BE2C (cell line): ENCODE data around the gene NYNRIN.

ENCODE experiments used
- DNase-seq: peaks from one replicate; pipeline ENCODE4 v3.0.0-alpha.2; 2020
- H3K27me3 ChIP-seq: fragments of 250-450 bp; sonication (Bioruptor Pico); 2 replicates; pipeline ENCODE4 v1.5.1; 2020; ENCODE audit warnings: mild to moderate bottlenecking
- H3K36me3 ChIP-seq: fragments of 250-450 bp; sonication (Bioruptor Pico); 2 replicates; pipeline ENCODE4 v1.5.1; 2020; ENCODE audit warnings: mild to moderate bottlenecking
- H3K4me1 ChIP-seq: fragments of 250-450 bp; sonication (Bioruptor Pico); 2 replicates; pipeline ENCODE4 v1.5.1; 2020
- H3K4me3 ChIP-seq: 2 replicates; pipeline ENCODE4 v1.5.1; 2011; ENCODE audit warnings: low read depth, low read length
- H3K9me3 ChIP-seq: fragments of 250-450 bp; sonication (Bioruptor Pico); 2 replicates; pipeline ENCODE4 v1.5.1; 2020
- CTCF ChIP-seq: IDR thresholded peaks from 2 replicates; pipeline ENCODE4 v1.5.1; 2012; ENCODE audit warnings: mild to moderate bottlenecking, low read depth, low read length

The NYNRIN gene

GRCh38 chr14:24401810-24402702, 3.3 kb downstream of the NYNRIN start:
- no peak for TF ChIP-seq CTCF
- Histone ChIP-seq H3K36me3 (no peaks in the 10 kb centered on the region), H3K4me1 (peaks cover 3% of the 10 kb centered on the region; the same call in 1 of the 2 replicates), H3K9me3 (no peaks in the 10 kb centered on the region), H3K4me3 (no peak overlapping the region), H3K27me3 (no peaks in the 10 kb centered on the region)
- DNase-seq = no peak

DNA sequence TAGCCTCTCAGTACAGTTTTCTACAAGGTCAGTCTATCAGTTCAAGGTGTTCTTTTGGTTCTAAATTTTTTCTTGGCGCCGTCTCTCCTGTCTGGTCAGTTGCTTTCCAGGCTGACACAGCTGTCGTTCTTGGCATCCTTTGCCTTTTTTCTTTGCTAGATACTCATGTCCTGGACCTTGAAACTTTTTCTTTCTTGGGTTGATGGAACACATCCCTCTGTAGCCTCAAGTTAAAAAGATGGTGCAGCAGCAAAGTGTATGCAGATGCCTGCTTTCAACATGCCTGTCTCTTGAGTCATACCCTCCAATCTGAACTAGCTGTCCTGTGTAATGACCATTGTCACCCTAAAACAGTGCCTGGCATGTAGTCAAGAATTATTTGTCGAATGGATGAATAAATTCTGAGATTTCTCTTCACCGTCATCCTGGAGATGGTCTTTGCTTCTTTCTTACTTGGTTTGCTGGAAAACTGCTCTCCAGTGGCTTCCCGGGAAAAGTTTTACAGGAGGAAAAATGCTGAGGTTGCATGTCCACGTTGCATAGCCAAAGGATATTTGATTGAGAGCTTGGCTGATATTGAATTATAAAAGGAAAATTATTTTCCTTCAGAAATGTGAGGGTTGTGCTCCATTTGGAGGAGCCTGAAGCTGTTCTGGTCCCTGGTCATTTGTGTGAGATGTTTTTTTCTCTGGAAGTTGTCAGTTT, 4.6 kb downstream of the NYNRIN start:
- Histone ChIP-seq H3K27me3 (no peaks in the 10 kb centered on the region), H3K4me3 (no peak overlapping the region), H3K36me3 (no peaks in the 10 kb centered on the region), H3K9me3 (no peaks in the 10 kb centered on the region), H3K4me1 (peaks cover 3% of the 10 kb centered on the region; the same call in 1 of the 2 replicates)
- DNase-seq = no peak
- no peak for TF ChIP-seq CTCF

DNA sequence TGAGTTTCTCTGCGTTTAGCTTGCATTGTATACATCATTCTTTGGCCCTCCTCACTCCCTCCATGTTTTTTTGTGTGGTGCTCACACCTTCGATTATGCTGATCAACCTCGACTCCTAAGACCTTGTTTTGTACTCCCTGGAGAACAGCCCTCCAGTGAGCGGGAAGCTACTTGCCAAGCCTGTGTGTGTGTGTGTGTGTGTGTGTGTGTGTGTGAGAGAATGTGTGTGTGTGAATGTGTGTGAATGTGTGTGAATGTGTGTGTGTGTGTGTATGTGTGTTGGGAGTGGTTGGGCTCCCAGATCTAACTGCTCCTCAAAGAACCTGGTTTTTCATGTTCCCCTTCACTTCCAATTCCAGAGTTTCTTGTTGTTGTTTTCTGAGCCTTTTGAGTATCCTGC, 6.0 kb downstream of the NYNRIN start:
- Histone ChIP-seq H3K4me3 (no peak overlapping the region), H3K36me3 (no peaks in the 10 kb centered on the region)
- TF ChIP-seq CTCF = no peak

GRCh38 chr14:24406416-24406815, 7.6 kb downstream of the NYNRIN start:
- no peaks in the 10 kb centered on the region for H3K9me3 ChIP-seq
- DNase-seq = no peak
- no peaks in the 10 kb centered on the region for H3K36me3 ChIP-seq
- no peak for TF ChIP-seq CTCF
- no peaks in the 10 kb centered on the region for H3K4me1 ChIP-seq
- no peaks in the 10 kb centered on the region for H3K27me3 ChIP-seq
- no peak overlapping the region for H3K4me3 ChIP-seq

More for the DNA sequence above, 6.0 kb downstream of the NYNRIN start:
- H3K9me3 ChIP-seq = no peaks in the 10 kb centered on the region
- no peaks in the 10 kb centered on the region for H3K4me1 ChIP-seq
- no peaks in the 10 kb centered on the region for H3K27me3 ChIP-seq
- DNase-seq = no peak

- no peaks in the 10 kb centered on the region for H3K36me3 ChIP-seq
- no peak for TF ChIP-seq CTCF
- peaks cover 7% of the 10 kb centered on the region for H3K4me1 ChIP-seq
- no peak overlapping the region for H3K4me3 ChIP-seq
- H3K9me3 ChIP-seq = no peaks in the 10 kb centered on the region
- no peaks in the 10 kb centered on the region for H3K27me3 ChIP-seq
- no peak for DNase-seq
Observed at GRCh38 chr14:24407608-24408325, 9.0 kb downstream of the NYNRIN start.
